GM12878 (cell line): ENCODE measurements around the gene PIMREG. TPM values are rescaled to one million over a fixed set of nuclear protein-coding genes. Genes with fewer than 3 reads are reported as not detected.

Source experiments
- ATAC-seq: fragments of 200-7000 bp; cut with Tn5 transposase; 3 replicates; pipeline ENCODE4 v1.9.1; 2020; ENCODE audit warnings: mild to moderate bottlenecking, moderate library complexity
- BruUV-seq: library from RNA; stranded (reverse); fragments of 400-500 nt; replicated peaks from 2 replicates; lab custom pipeline; 2021; lab: Mats Ljungman, UMichigan
- CTCF ChIA-PET: fragments of 300-600 bp; sonication (Branson Sonifier 250); formaldehyde crosslinking; extraction: SDS; loops from one replicate; lab custom pipeline; 2021; ENCODE audit warnings: inconsistent platforms; lab: Yijun Ruan, JAX
- POLR2A ChIA-PET: fragments of 350-600 bp; formaldehyde crosslinking; extraction: SDS; loops from one replicate; lab custom pipeline; 2021; ENCODE audit warnings: inconsistent platforms; lab: Charles Lee
- RAD21 ChIA-PET: fragments of 300-600 bp; sonication (Branson Sonifier 250); formaldehyde crosslinking; loops from one replicate; lab custom pipeline; 2023; ENCODE audit warnings: antibody characterized with exemption; ENCODE audit not compliant: unreplicated experiment; lab: Charles Lee
- SMC1A ChIA-PET: fragments of 300-600 bp; sonication (Branson Sonifier 250); formaldehyde crosslinking; loops from one replicate; lab custom pipeline; 2023; ENCODE audit not compliant: unreplicated experiment, uncharacterized antibody; lab: Charles Lee
- DNase-seq: peaks from one replicate; pipeline ENCODE4 v3.0.0-alpha.2; 2011; ENCODE audit warnings: low read depth, low spot score
- FAIRE-seq: peaks from 3 replicates; lab custom pipeline; 2011; peaks lifted over from hg19 to GRCh38; lab: Jason Lieb, UNC
- H2AFZ ChIP-seq: 2 replicates; pipeline ENCODE4 v1.6.0; 2011; ENCODE audit warnings: low read depth, low read length, control low read depth; ENCODE audit not compliant: control insufficient read depth
- H3K27ac ChIP-seq: 2 replicates; pipeline ENCODE4 v1.5.1; 2011; ENCODE audit warnings: control low read depth; ENCODE audit not compliant: control insufficient read depth, insufficient read depth
- H3K27me3 ChIP-seq, 2 experiments: replicated peaks in 1 of 2; 2 replicates each; pipeline versions ENCODE4 v1.6.0 to v1.6.1; 2011; ENCODE audit warnings: low read length in 1 of 2; ENCODE audit not compliant: control insufficient read depth in 2 of 2, insufficient read depth in 2 of 2
- H3K36me3 ChIP-seq, 2 experiments: 2 replicates each; pipeline ENCODE4 v1.5.1; 2011; ENCODE audit warnings: low read length in 1 of 2; ENCODE audit not compliant: control insufficient read depth in 2 of 2, insufficient read depth in 2 of 2
- H3K4me1 ChIP-seq: 2 replicates; pipeline ENCODE4 v1.6.1; 2011; ENCODE audit warnings: mild to moderate bottlenecking, low read length, moderate library complexity, mixed read lengths; ENCODE audit not compliant: control insufficient read depth, insufficient read depth
- H3K4me2 ChIP-seq: 2 replicates; pipeline ENCODE4 v1.6.0; 2011; ENCODE audit warnings: control low read depth; ENCODE audit not compliant: control insufficient read depth, insufficient read depth
- H3K4me3 ChIP-seq: fragments of 200-600 bp; sonication (generic); 2 replicates; pipeline ENCODE4 v1.5.1; 2016
- H3K79me2 ChIP-seq: 2 replicates; pipeline ENCODE4 v1.6.0; 2011; ENCODE audit warnings: low read length; ENCODE audit not compliant: control insufficient read depth, insufficient read depth
- H3K9ac ChIP-seq: 2 replicates; pipeline ENCODE4 v1.8.0; 2011; ENCODE audit warnings: low read length, control low read depth, mixed read lengths; ENCODE audit not compliant: control insufficient read depth, insufficient read depth
- H3K9me3 ChIP-seq: replicated peaks from 3 replicates; pipeline ENCODE4 v1.5.1; 2011; ENCODE audit warnings: mild to moderate bottlenecking, low read length; ENCODE audit not compliant: control insufficient read depth, insufficient read depth
- H4K20me1 ChIP-seq: 2 replicates; pipeline ENCODE4 v1.6.0; 2011; ENCODE audit not compliant: control insufficient read depth, insufficient read depth
- ATF3 ChIP-seq: IDR thresholded peaks from 2 replicates; pipeline ENCODE4 v1.6.1; 2011; ENCODE audit warnings: low read depth, mild to moderate bottlenecking, low read length, moderate library complexity, borderline replicate concordance; ENCODE audit errors: extremely low read depth
- BACH1 ChIP-seq: fragments of 450-650 bp; IDR thresholded peaks from 2 replicates; pipeline ENCODE4 v1.6.1; 2017; ENCODE audit warnings: mild to moderate bottlenecking, borderline replicate concordance
- BCLAF1 ChIP-seq: fragments of 450-650 bp; IDR thresholded peaks from 2 replicates; pipeline ENCODE4 v1.6.1; 2017; ENCODE audit warnings: antibody characterized with exemption, mild to moderate bottlenecking, moderate library complexity
- CBX3 ChIP-seq: fragments of 200-600 bp; sonication (generic); IDR thresholded peaks from 2 replicates; pipeline ENCODE4 v1.6.1; 2016; ENCODE audit warnings: low read depth, borderline replicate concordance
- CHD2 ChIP-seq: IDR thresholded peaks from 2 replicates; pipeline ENCODE4 v1.6.1; 2011; ENCODE audit warnings: low read depth, low read length, improper control_type of control experiment, borderline replicate concordance
- EGR1 ChIP-seq, 2 experiments: IDR thresholded peaks; 1 replicate in 1 of 2; 2 replicates in 1 of 2; pipeline ENCODE4 v1.6.1; 2011 to 2012; ENCODE audit warnings: low read depth in 2 of 2, low read length in 2 of 2, borderline replicate concordance in 1 of 2, mild to moderate bottlenecking in 1 of 2, moderate library complexity in 1 of 2
- EP300 ChIP-seq, 2 experiments: fragments of 150-350 bp in 1 of 2; IDR thresholded peaks; 2 replicates each; pipeline ENCODE4 v1.6.1; 2011 to 2012; ENCODE audit warnings: low read depth in 2 of 2, low read length in 2 of 2, borderline replicate concordance in 1 of 2, improper control_type of control experiment in 1 of 2, inconsistent platforms in 1 of 2; ENCODE audit not compliant: control insufficient read depth in 1 of 2
- NFYA ChIP-seq: IDR thresholded peaks from 2 replicates; pipeline ENCODE4 v1.6.1; 2011; ENCODE audit warnings: low read depth, mild to moderate bottlenecking, low read length, improper control_type of control experiment, borderline replicate concordance
- PML ChIP-seq: IDR thresholded peaks from 2 replicates; pipeline ENCODE4 v1.6.1; 2012; ENCODE audit warnings: low read length, inconsistent platforms
- POLR2AphosphoS2 ChIP-seq: IDR thresholded peaks from 2 replicates; pipeline ENCODE4 v1.6.1; 2011; ENCODE audit warnings: low read depth, mild to moderate bottlenecking, low read length, improper control_type of control experiment, moderate library complexity
- RAD21 ChIP-seq: IDR thresholded peaks from 2 replicates; pipeline ENCODE4 v1.6.1; 2011; ENCODE audit warnings: mild to moderate bottlenecking, low read depth, low read length, moderate library complexity; ENCODE audit not compliant: insufficient read depth
- TCF12 ChIP-seq: IDR thresholded peaks from 2 replicates; pipeline ENCODE4 v1.6.1; 2011; ENCODE audit warnings: low read depth, mild to moderate bottlenecking, low read length
- USF1 ChIP-seq: IDR thresholded peaks from 2 replicates; pipeline ENCODE4 v1.6.1; 2011; ENCODE audit warnings: borderline replicate concordance, low read depth, mild to moderate bottlenecking, moderate library complexity, mixed read lengths, low read length; ENCODE audit not compliant: insufficient read depth; ENCODE audit errors: extremely low read length
- ZBTB4 ChIP-seq: fragments of 450-650 bp; formaldehyde crosslinking; IDR thresholded peaks from 2 replicates; pipeline ENCODE4 v1.4.0; 2022; ENCODE audit warnings: mild to moderate bottlenecking, moderate library complexity
- WGBS: methylation state at CpG from one replicate; pipeline ENCODE4 v1.1.6; 2016; ENCODE audit warnings: low lambda C conversion rate; ENCODE audit not compliant: insufficient replicate concordance, insufficient coverage; ENCODE audit errors: missing lambda C conversion rate; 5-methylcytosine and 5-hydroxymethylcytosine counted together
- in situ Hi-C: fragments of 300-500 bp; cut with MboI; formaldehyde crosslinking; loops from 9 replicates; pipeline ENCODE4 v1.14.3; 2018; ENCODE audit warnings: mixed read lengths
- intact Hi-C: fragments of 100-400 bp; cut with micrococcal nuclease; formaldehyde crosslinking; loops from one replicate; pipeline ENCODE4 v1.14.2; 2022; ENCODE audit not compliant: unreplicated experiment
- polyA plus RNA-seq, 11 experiments: library from polyadenylated mRNA; depleted of rRNA in 4 of 11; unstranded in 6 of 11; stranded (reverse) in 5 of 11; fragments of >200 nt; fragmentation: Nextera tagmentation in 4 of 11; fragmentation: Illumina TruSeq in 1 of 11; extraction: Ambion mirVana in 4 of 11; extraction: Trizol in 1 of 11; gene quantifications; 1 replicate in 1 of 11; 2 replicates in 10 of 11; pipeline versions ENCODE4 v1.2.1 to v1.2.3, GENCODE V29; 2011 to 2016; ENCODE audit warnings: inconsistent platforms in 2 of 11, missing spikeins in 2 of 11, low read depth in 1 of 11
- total RNA-seq, 4 experiments: library from RNA; depleted of rRNA in 3 of 4; stranded (reverse); fragments of >200 nt in 3 of 4; fragmentation: Illumina TruSeq in 1 of 4; extraction: Trizol in 1 of 4; gene quantifications; 2 replicates each; pipeline versions ENCODE4 v1.2.1 to v1.2.3, GENCODE V29; 2013 to 2021

PIMREG gene
- total and polyA plus RNA-seq, 10 of the 15 experiments (the other 5 are each of a cell fraction or from before 2014, with no cell fraction given): 2.8 to 35.8 (median 25.2) TPM

- ATAC-seq (no peak), FAIRE-seq (no peak), DNase-seq (no peak)
- Histone ChIP-seq H3K36me3 (peaks cover 0 to 3% of the 10 kb centered on the region in 2 experiments; a peak in 1 of 4 replicates), H3K4me2 (no peak overlapping the region), H3K27me3 (no peaks in the 10 kb centered on the region), H2AFZ (no peak overlapping the region), H3K9me3 (no peaks in the 10 kb centered on the region), H3K4me1 (peaks cover 42% of the 10 kb centered on the region), H3K79me2 (no peaks in the 10 kb centered on the region), H3K9ac (no peak overlapping the region), H4K20me1 (no peaks in the 10 kb centered on the region), H3K27ac (no peak overlapping the region), H3K4me3 (no peak overlapping the region)
- in situ Hi-C loops: no loop called here
- ChIA-PET RAD21 (no interaction called here), CTCF (interaction anchor here (0.6 to 1.3 kb wide), 3 partner anchors 13 to 472 kb away, joined by 3 read pairs; no protein-coding TSS in a partner anchor), POLR2A (interaction anchor here (1.2 kb wide), 1 partner anchor 10 kb away, joined by 3 read pairs; no protein-coding TSS in a partner anchor), SMC1A (no interaction called here)
- BruUV-seq: no TSS peak
- intact Hi-C loops: no loop called here
- 96% methylated on average over 6 of the region's 6 CpGs for WGBS
- TF ChIP-seq CBX3 (no peak), CHD2 (no peak), RAD21 (no peak), PML (no peak), BACH1 (no peak), EGR1 (IDR thresholded peaks at IDR 0.05; ENCODE audit: borderline replicate concordance in 1 of 2, low read depth in 2 of 2, low read length in 2 of 2) (no peak), TCF12 (no peak), ZBTB4 (CRISPR knock-in tag) (no peak), USF1 (no peak), BCLAF1 (no peak), ATF3 (no peak), POLR2AphosphoS2 (no peak), NFYA (no peak), EP300 (IDR thresholded peaks at IDR 0.05; ENCODE audit: borderline replicate concordance in 1 of 2, control insufficient read depth in 1 of 2, low read depth in 2 of 2, low read length in 2 of 2) (no peak)
Observed at GRCh38 chr17:6449307-6449706, 5.1 kb downstream of the PIMREG start.
